ENCODE data around the gene ARAP2. TPM values are rescaled to one million over a fixed set of nuclear protein-coding genes. Genes with fewer than 3 reads are reported as not detected.

Gene ARAP2
- total RNA-seq, 2 experiments from 2014 or later, result 70.7 to 76.4 TPM

- CTCF ChIA-PET, result interaction anchor here (0.7 to 4.9 kb wide), 2 partner anchors 10 to 145 kb away, joined by 3 to 37 read pairs; partner anchors contain the start of gene ARAP2
- no peak for DNase-seq
- peaks cover 49% of the 10 kb centered on the region for H3K4me1 Mint-ChIP-seq
- H3K27me3 Mint-ChIP-seq, result no peaks in the 10 kb centered on the region
- H3K27ac Mint-ChIP-seq, result peak overlapping the region; percentile 23
- H3K4me3 Mint-ChIP-seq, result no peak overlapping the region
- peaks cover 14% of the 10 kb centered on the region for H3K36me3 Mint-ChIP-seq (ENCODE audit: low read depth)
- H3K9me3 Mint-ChIP-seq, result no peaks in the 10 kb centered on the region
- POLR2A ChIA-PET, result interaction anchor here (1.0 to 6.0 kb wide), 5 partner anchors 11 to 141 kb away, joined by 4 to 117 read pairs (median 8); partner anchors contain the start of genes ARAP2 and DTHD1
These were observed 10.1 kb upstream of the ARAP2 start for GRCh38 chr4:36254371-36254770.

GRCh38 chr4:36251983-36252382 is 7.7 kb upstream of the ARAP2 start:
- peaks cover 8% of the 10 kb centered on the region for H3K36me3 Mint-ChIP-seq (ENCODE audit: low read depth)
- no peaks in the 10 kb centered on the region for H3K9me3 Mint-ChIP-seq
- no peak for DNase-seq
- peaks cover 4% of the 10 kb centered on the region for H3K27me3 Mint-ChIP-seq
- H3K27ac Mint-ChIP-seq, result no peak overlapping the region
- ChIA-PET CTCF (interaction anchor here (0.5 to 4.9 kb wide), 3 partner anchors 8 to 156 kb away, joined by 3 to 37 read pairs (median 7); partner anchors contain the start of gene ARAP2), POLR2A (interaction anchor here (2.1 to 6.0 kb wide), 2 partner anchors 9 to 34 kb away, joined by 12 to 117 read pairs; partner anchors contain the start of gene ARAP2)
- no peak overlapping the region for H3K4me3 Mint-ChIP-seq
- peaks cover 53% of the 10 kb centered on the region for H3K4me1 Mint-ChIP-seq

GRCh38 chr4:36249610-36250009 is 5.3 kb upstream of the ARAP2 start:
- DNase-seq, result no peak
- Mint-ChIP-seq H3K4me3 (no peak overlapping the region), H3K27me3 (peaks cover 5% of the 10 kb centered on the region), H3K36me3 (ENCODE audit: low read depth) (peaks cover 6% of the 10 kb centered on the region), H3K9me3 (no peaks in the 10 kb centered on the region), H3K27ac (no peak overlapping the region), H3K4me1 (peaks cover 45% of the 10 kb centered on the region)
- ChIA-PET POLR2A (interaction anchor here (1.3 kb wide), 1 partner anchor 37 kb away, joined by 3 read pairs; no protein-coding TSS in a partner anchor), CTCF (no interaction called here)

GRCh38 chr4:36243355-36244256 is 708 bp downstream of the ARAP2 start:
- peak overlapping the region; percentile 92 for H3K27ac Mint-ChIP-seq
- ChIA-PET POLR2A (interaction anchor here (0.9 to 4.5 kb wide), 33 partner anchors 11 to 156 kb away, joined by 3 to 117 read pairs (median 6); partner anchors contain the start of gene DTHD1), CTCF (interaction anchor here (0.8 to 3.4 kb wide), 19 partner anchors 10 to 156 kb away, joined by 3 to 37 read pairs (median 4); no protein-coding TSS in a partner anchor)
- peak; percentile 50 for DNase-seq
- H3K9me3 Mint-ChIP-seq, result peaks cover 7% of the 10 kb centered on the region
- H3K4me1 Mint-ChIP-seq, result peaks cover 41% of the 10 kb centered on the region
- H3K4me3 Mint-ChIP-seq, result peak overlapping the region; percentile 95
- H3K27me3 Mint-ChIP-seq, result peaks cover 5% of the 10 kb centered on the region
- peaks cover 41% of the 10 kb centered on the region for H3K36me3 Mint-ChIP-seq (ENCODE audit: low read depth)

GRCh38 chr4:36242629-36243354 is 1.5 kb downstream of the ARAP2 start:
- ChIA-PET POLR2A (interaction anchor here (0.9 to 4.5 kb wide), 22 partner anchors 10 to 156 kb away, joined by 3 to 117 read pairs (median 12); partner anchors contain the start of gene DTHD1), CTCF (interaction anchor here (0.8 to 3.4 kb wide), 14 partner anchors 9 to 157 kb away, joined by 3 to 37 read pairs (median 4); no protein-coding TSS in a partner anchor)
- DNase-seq, result no peak
- Mint-ChIP-seq H3K27ac (peak overlapping the region; percentile 92), H3K27me3 (peaks cover 5% of the 10 kb centered on the region), H3K4me1 (peaks cover 49% of the 10 kb centered on the region), H3K9me3 (peaks cover 11% of the 10 kb centered on the region), H3K4me3 (peak overlapping the region; percentile 95), H3K36me3 (ENCODE audit: low read depth) (peaks cover 49% of the 10 kb centered on the region)

GRCh38 chr4:36241771-36242170 is 2.5 kb downstream of the ARAP2 start:
- Mint-ChIP-seq H3K4me1 (peaks cover 57% of the 10 kb centered on the region), H3K27ac (peak overlapping the region; percentile 92), H3K27me3 (peaks cover under 1% of the 10 kb centered on the region), H3K36me3 (ENCODE audit: low read depth) (peaks cover 58% of the 10 kb centered on the region), H3K9me3 (peaks cover 15% of the 10 kb centered on the region), H3K4me3 (peak overlapping the region; percentile 95)
- ChIA-PET CTCF (interaction anchor here (1.5 to 2.3 kb wide), 2 partner anchors 83 to 158 kb away, joined by 4 to 12 read pairs; no protein-coding TSS in a partner anchor), POLR2A (interaction anchor here (1.0 to 4.5 kb wide), 10 partner anchors 9 to 144 kb away, joined by 3 to 117 read pairs (median 14); partner anchors contain the start of gene DTHD1)
- DNase-seq, result no peak

GRCh38 chr4:36237366-36238313 is 6.7 kb downstream of the ARAP2 start:
- DNase-seq, result no peak
- Mint-ChIP-seq H3K4me1 (peaks cover 67% of the 10 kb centered on the region), H3K36me3 (ENCODE audit: low read depth) (peaks cover 86% of the 10 kb centered on the region), H3K27me3 (no peaks in the 10 kb centered on the region), H3K27ac (no peak overlapping the region), H3K4me3 (no peak overlapping the region), H3K9me3 (peaks cover 39% of the 10 kb centered on the region)
- ChIA-PET CTCF (interaction anchor here (0.8 kb wide), 1 partner anchor 162 kb away, joined by 3 read pairs; no protein-coding TSS in a partner anchor), POLR2A (no interaction called here)

GRCh38 chr4:36236159-36236558 is 8.2 kb downstream of the ARAP2 start:
- Mint-ChIP-seq H3K4me1 (peaks cover 65% of the 10 kb centered on the region), H3K9me3 (peaks cover 44% of the 10 kb centered on the region), H3K4me3 (no peak overlapping the region), H3K27me3 (no peaks in the 10 kb centered on the region), H3K27ac (no peak overlapping the region), H3K36me3 (ENCODE audit: low read depth) (peaks cover 86% of the 10 kb centered on the region)
- ChIA-PET POLR2A (interaction anchor here (1.1 kb wide), 1 partner anchor 23 kb away, joined by 3 read pairs; no protein-coding TSS in a partner anchor), CTCF (no interaction called here)
- no peak for DNase-seq

- POLR2A ChIA-PET, result interaction anchor here (1.1 kb wide), 1 partner anchor 22 kb away, joined by 3 read pairs; no protein-coding TSS in a partner anchor
- H3K4me3 Mint-ChIP-seq, result no peak overlapping the region
- H3K9me3 Mint-ChIP-seq, result peaks cover 44% of the 10 kb centered on the region
These were observed 9.0 kb downstream of the ARAP2 start for GRCh38 chr4:36235306-36235705.

GRCh38 chr4:36233567-36234266 is 10.6 kb downstream of the ARAP2 start:
- no peak for DNase-seq
- Mint-ChIP-seq H3K27me3 (no peaks in the 10 kb centered on the region), H3K4me3 (no peak overlapping the region), H3K36me3 (ENCODE audit: low read depth) (peaks cover 69% of the 10 kb centered on the region), H3K27ac (no peak overlapping the region), H3K4me1 (peaks cover 49% of the 10 kb centered on the region), H3K9me3 (peaks cover 37% of the 10 kb centered on the region)
- CTCF ChIA-PET, result interaction anchor here (0.8 kb wide), 1 partner anchor 9 kb away, joined by 5 read pairs; no protein-coding TSS in a partner anchor
- POLR2A ChIA-PET, result interaction anchor here (1.0 kb wide), 1 partner anchor 11 kb away, joined by 3 read pairs; no protein-coding TSS in a partner anchor

More at GRCh38 chr4:36235306-36235705, 9.0 kb downstream of the ARAP2 start:
- no peak for DNase-seq
- Mint-ChIP-seq H3K27ac (no peak overlapping the region), H3K4me1 (peaks cover 61% of the 10 kb centered on the region), H3K27me3 (no peaks in the 10 kb centered on the region), H3K36me3 (ENCODE audit: low read depth) (peaks cover 84% of the 10 kb centered on the region)
- CTCF ChIA-PET, result interaction anchor here (1.1 kb wide), 1 partner anchor 10 kb away, joined by 3 read pairs; the partner anchor contains the start of gene ARAP2

GRCh38 chr4:36230534-36230933 is 13.8 kb downstream of the ARAP2 start:
- Mint-ChIP-seq H3K36me3 (ENCODE audit: low read depth) (peaks cover 60% of the 10 kb centered on the region), H3K9me3 (peaks cover 25% of the 10 kb centered on the region), H3K27me3 (no peaks in the 10 kb centered on the region), H3K27ac (no peak overlapping the region), H3K4me3 (no peak overlapping the region), H3K4me1 (peaks cover 35% of the 10 kb centered on the region)
- ChIA-PET POLR2A (no interaction called here), CTCF (no interaction called here)
- no peak for DNase-seq

All from activated CD4-positive, alpha-beta memory T cell treated with anti-CD3 and anti-CD28 coated beads, Interleukin-2, amount 10 ng/mL, durations not matched to agents 7 days and 5 days (primary cell).